H9 (cell line): ENCODE data around the gene LRRFIP1. TPM values are rescaled to one million over a fixed set of nuclear protein-coding genes. Genes with fewer than 3 reads are reported as not detected.

Experiments
- DNase-seq: peaks from one replicate; pipeline ENCODE4 v3.0.0-alpha.2; 2017
- H2AFZ ChIP-seq: one replicate; pipeline ENCODE4 v1.6.1; 2013; ENCODE audit warnings: mild to moderate bottlenecking, low read length, control low read depth, moderate library complexity
- H2AK5ac ChIP-seq: 2 replicates; pipeline ENCODE4 v1.6.1; 2013; ENCODE audit warnings: low read length, control low read depth, mixed read lengths; ENCODE audit not compliant: insufficient read length
- H2BK120ac ChIP-seq: one replicate; pipeline ENCODE4 v1.6.1; 2013; ENCODE audit warnings: low read depth, mild to moderate bottlenecking, low read length, control low read depth, inconsistent platforms; ENCODE audit not compliant: poor library complexity, severe bottlenecking
- H2BK12ac ChIP-seq: 2 replicates; pipeline ENCODE4 v1.6.1; 2013; ENCODE audit warnings: low read length, control low read depth, mixed read lengths, low read depth; ENCODE audit not compliant: insufficient read length
- H2BK15ac ChIP-seq: 2 replicates; pipeline ENCODE4 v1.6.1; 2013; ENCODE audit warnings: low read depth, low read length, control low read depth
- H2BK20ac ChIP-seq: one replicate; pipeline ENCODE4 v1.6.1; 2013; ENCODE audit warnings: low read depth, mild to moderate bottlenecking, low read length, control low read depth, inconsistent platforms; ENCODE audit not compliant: poor library complexity, severe bottlenecking
- H2BK5ac ChIP-seq: 2 replicates; pipeline ENCODE4 v1.6.1; 2013; ENCODE audit warnings: low read length, control low read depth, mixed read lengths; ENCODE audit not compliant: insufficient read length
- H3K14ac ChIP-seq: 2 replicates; pipeline ENCODE4 v1.6.1; 2013; ENCODE audit warnings: low read length, control low read depth; ENCODE audit not compliant: insufficient read depth
- H3K18ac ChIP-seq: 2 replicates; pipeline ENCODE4 v1.6.1; 2013; ENCODE audit warnings: low read depth, mild to moderate bottlenecking, mixed read lengths, low read length, control low read depth; ENCODE audit not compliant: insufficient read length
- H3K23ac ChIP-seq: 2 replicates; pipeline ENCODE4 v1.6.1; 2013; ENCODE audit warnings: low read length, control low read depth, mixed read lengths, low read depth; ENCODE audit not compliant: insufficient read length
- H3K23me2 ChIP-seq: 2 replicates; pipeline ENCODE4 v1.6.1; 2013; ENCODE audit warnings: low read depth, mild to moderate bottlenecking, mixed read lengths, low read length, control low read depth; ENCODE audit not compliant: insufficient read length, poor library complexity, severe bottlenecking
- H3K27ac ChIP-seq: 2 replicates; pipeline ENCODE4 v1.5.1; 2013; ENCODE audit warnings: low read length, control low read depth, mixed read lengths, low read depth; ENCODE audit not compliant: insufficient read length
- H3K27me3 ChIP-seq: 2 replicates; pipeline ENCODE4 v1.6.1; 2013; ENCODE audit warnings: low read length, control low read depth, inconsistent platforms; ENCODE audit not compliant: insufficient read depth
- H3K4ac ChIP-seq: 2 replicates; pipeline ENCODE4 v1.6.1; 2013; ENCODE audit warnings: low read depth, mild to moderate bottlenecking, control low read depth, inconsistent platforms, low read length, moderate library complexity
- H3K4me1 ChIP-seq: 2 replicates; pipeline ENCODE4 v1.6.1; 2013; ENCODE audit warnings: low read length, control low read depth, inconsistent platforms; ENCODE audit not compliant: insufficient read depth
- H3K4me2 ChIP-seq: 2 replicates; pipeline ENCODE4 v1.6.1; 2013; ENCODE audit warnings: low read length, control low read depth, mixed read lengths; ENCODE audit not compliant: insufficient read length, insufficient read depth
- H3K56ac ChIP-seq: 2 replicates; pipeline ENCODE4 v1.6.1; 2013; ENCODE audit warnings: low read depth, mild to moderate bottlenecking, mixed read lengths, low read length, control low read depth; ENCODE audit not compliant: insufficient read length
- H3K79me1 ChIP-seq: 2 replicates; pipeline ENCODE4 v1.6.1; 2013; ENCODE audit warnings: low read depth, mild to moderate bottlenecking, moderate library complexity, low read length, control low read depth, inconsistent platforms; ENCODE audit not compliant: insufficient read depth, poor library complexity, severe bottlenecking
- H3K79me2 ChIP-seq: 2 replicates; pipeline ENCODE4 v1.6.1; 2013; ENCODE audit warnings: low read length, control low read depth, inconsistent platforms; ENCODE audit not compliant: insufficient read depth
- H3K9ac ChIP-seq: 2 replicates; pipeline ENCODE4 v1.6.1; 2013; ENCODE audit warnings: low read length, control low read depth, mixed read lengths; ENCODE audit not compliant: insufficient read length; ENCODE audit errors: extremely low read depth
- H3K9me3 ChIP-seq: one replicate; pipeline ENCODE4 v1.6.1; 2013; ENCODE audit warnings: low read depth, low read length, inconsistent platforms; ENCODE audit not compliant: control insufficient read depth
- H3T11ph ChIP-seq: one replicate; pipeline ENCODE4 v1.6.1; 2013; ENCODE audit warnings: mild to moderate bottlenecking, low read length, control low read depth, inconsistent platforms
- H4K20me1 ChIP-seq: one replicate; pipeline ENCODE4 v1.6.1; 2013; ENCODE audit not compliant: control insufficient read depth, insufficient read length, insufficient read depth
- H4K5ac ChIP-seq: 2 replicates; pipeline ENCODE4 v1.6.1; 2013; ENCODE audit warnings: low read depth, mild to moderate bottlenecking, mixed read lengths, low read length, control low read depth; ENCODE audit not compliant: insufficient read length
- H4K8ac ChIP-seq: replicated peaks from 2 replicates; pipeline ENCODE4 v1.6.1; 2013; ENCODE audit warnings: low read length, control low read depth, mixed read lengths, low read depth; ENCODE audit not compliant: insufficient read length
- H4K91ac ChIP-seq: 2 replicates; pipeline ENCODE4 v1.6.1; 2013; ENCODE audit warnings: low read depth, mild to moderate bottlenecking, moderate library complexity, mixed read lengths, low read length, control low read depth; ENCODE audit not compliant: insufficient read length
- H3K27ac Mint-ChIP-seq, 3 experiments: 2 replicates in 2 of 3; 3 replicates in 1 of 3; pipeline ENCODE4 v1.8.0; 2020 to 2021; ENCODE audit warnings: mixed read lengths in 3 of 3, mild to moderate bottlenecking in 1 of 3, moderate library complexity in 1 of 3
- H3K27me3 Mint-ChIP-seq: 2 replicates; pipeline ENCODE4 v1.8.0; 2021; ENCODE audit warnings: low read depth, mild to moderate bottlenecking, moderate library complexity, mixed read lengths
- H3K36me3 Mint-ChIP-seq, 3 experiments: 2 replicates in 2 of 3; 3 replicates in 1 of 3; pipeline ENCODE4 v1.8.0; 2020 to 2021; ENCODE audit warnings: low read depth in 3 of 3, mixed read lengths in 3 of 3; ENCODE audit not compliant: insufficient read depth in 1 of 3
- H3K4me1 Mint-ChIP-seq, 2 experiments: 2 replicates each; pipeline ENCODE4 v1.8.0; 2020; ENCODE audit warnings: mixed read lengths in 2 of 2
- H3K4me3 Mint-ChIP-seq, 2 experiments: 2 replicates in 1 of 2; 3 replicates in 1 of 2; pipeline ENCODE4 v1.8.0; 2020 to 2021; ENCODE audit warnings: mild to moderate bottlenecking in 2 of 2, mixed read lengths in 2 of 2, moderate library complexity in 1 of 2
- H3K9me3 Mint-ChIP-seq, 2 experiments: 2 replicates in 1 of 2; 3 replicates in 1 of 2; pipeline ENCODE4 v1.8.0; 2020; ENCODE audit warnings: mild to moderate bottlenecking in 2 of 2, mixed read lengths in 2 of 2, moderate library complexity in 1 of 2
- WGBS: extraction: QIAGEN DNeasy Blood & Tissue Kit; methylation state at CpG from one replicate; pipeline ENCODE4 v1.1.7; 2013; ENCODE audit warnings: missing lambda C conversion rate, low lambda C conversion rate, mixed read lengths; ENCODE audit not compliant: insufficient read length; ENCODE audit errors: extremely low coverage; 5-methylcytosine and 5-hydroxymethylcytosine counted together
- total RNA-seq: library from RNA; stranded (reverse); gene quantifications from 2 replicates; pipeline ENCODE4 v1.2.1, GENCODE V29; 2021
- TF ChIP-seq, protein P1 (sequence below): fragments of 200-600 bp; sonication (generic); conservative IDR thresholded peaks from 3 replicates; pipeline ENCODE4 v1.8.0; 2021; ENCODE audit warnings: antibody characterized with exemption, mild to moderate bottlenecking

Gene LRRFIP1
- total RNA-seq, 1 experiment from 2014 or later, result 38.5 TPM

DNA sequence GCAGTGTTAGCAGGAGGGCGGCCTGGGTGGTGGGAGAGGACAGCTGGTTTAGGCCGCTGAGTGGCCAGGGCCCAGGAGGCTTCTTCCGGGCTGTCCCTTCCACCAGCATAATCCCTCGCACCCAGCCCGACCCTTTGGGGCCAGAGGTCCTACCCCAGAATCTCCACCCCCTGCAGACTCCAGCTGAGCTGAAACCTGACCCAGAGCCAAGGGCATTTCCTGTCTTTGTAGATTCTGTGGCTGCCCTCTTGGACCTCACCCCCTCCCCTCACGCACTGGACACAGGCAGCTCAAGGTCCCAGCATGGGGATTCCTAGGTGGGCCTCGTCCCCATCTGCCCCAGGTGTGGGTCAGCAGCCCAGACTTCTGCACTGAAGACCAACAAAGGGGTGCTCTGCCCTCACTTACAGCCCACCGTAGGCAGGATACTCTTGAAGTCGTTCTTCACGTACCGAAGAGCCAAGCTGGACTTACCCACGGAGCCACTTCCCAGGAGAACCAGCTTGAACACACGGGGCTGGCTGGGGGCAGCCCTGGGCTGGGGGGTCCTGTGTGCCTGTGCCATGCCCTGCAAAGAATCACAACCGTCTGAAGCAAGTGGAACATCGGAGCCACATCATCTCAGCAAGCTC is 41.7 kb upstream of the LRRFIP1 start:
- Histone ChIP-seq H2BK12ac (no peak overlapping the region), H3K4me2 (no peak overlapping the region), H3K56ac (no peak overlapping the region), H3K14ac (no peak overlapping the region), H3K79me1 (peaks cover 5% of the 10 kb centered on the region), H4K91ac (no peak overlapping the region), H2BK20ac (no peak overlapping the region), H3K27me3 (no peaks in the 10 kb centered on the region), H3K9me3 (no peaks in the 10 kb centered on the region), H3K23ac (no peak overlapping the region), H2BK120ac (no peak overlapping the region), H3K4me1 (peaks cover 9% of the 10 kb centered on the region; the same call in 1 of the 2 replicates), H4K20me1 (no peaks in the 10 kb centered on the region), H3T11ph (no peak overlapping the region), H4K5ac (no peak overlapping the region), H2AK5ac (no peak overlapping the region), H3K9ac (no peak overlapping the region), H2BK5ac (no peak overlapping the region), H2BK15ac (no peak overlapping the region), H3K27ac (no peak overlapping the region), H4K8ac (no peak overlapping the region), H3K18ac (no peak overlapping the region), H3K79me2 (peaks cover 37% of the 10 kb centered on the region; the same call in 1 of the 2 replicates), H3K4ac (no peak overlapping the region), H2AFZ (no peak overlapping the region), H3K23me2 (peaks cover 4% of the 10 kb centered on the region)
- Mint-ChIP-seq H3K9me3 (0 out of 5 replicates have a peak, but pooled peaks cover 0 to 4% of the 10 kb centered on the region in 2 experiments), H3K4me1 (peaks cover 64 to 76% of the 10 kb centered on the region in 2 experiments), H3K27ac (0 out of 7 replicates have a peak overlapping the region, but pooled peaks of 1 of the 3 experiments have one; percentile 81), H3K4me3 (no peak overlapping the region), H3K36me3 (peaks cover 4 to 14% (median 11%) of the 10 kb centered on the region in 3 experiments), H3K27me3 (no peaks in the 10 kb centered on the region)
- DNase-seq, result no peak
- no CpG with 5 or more reads among the region's 15 CpGs for WGBS
- TF ChIP-seq, protein P1, sequence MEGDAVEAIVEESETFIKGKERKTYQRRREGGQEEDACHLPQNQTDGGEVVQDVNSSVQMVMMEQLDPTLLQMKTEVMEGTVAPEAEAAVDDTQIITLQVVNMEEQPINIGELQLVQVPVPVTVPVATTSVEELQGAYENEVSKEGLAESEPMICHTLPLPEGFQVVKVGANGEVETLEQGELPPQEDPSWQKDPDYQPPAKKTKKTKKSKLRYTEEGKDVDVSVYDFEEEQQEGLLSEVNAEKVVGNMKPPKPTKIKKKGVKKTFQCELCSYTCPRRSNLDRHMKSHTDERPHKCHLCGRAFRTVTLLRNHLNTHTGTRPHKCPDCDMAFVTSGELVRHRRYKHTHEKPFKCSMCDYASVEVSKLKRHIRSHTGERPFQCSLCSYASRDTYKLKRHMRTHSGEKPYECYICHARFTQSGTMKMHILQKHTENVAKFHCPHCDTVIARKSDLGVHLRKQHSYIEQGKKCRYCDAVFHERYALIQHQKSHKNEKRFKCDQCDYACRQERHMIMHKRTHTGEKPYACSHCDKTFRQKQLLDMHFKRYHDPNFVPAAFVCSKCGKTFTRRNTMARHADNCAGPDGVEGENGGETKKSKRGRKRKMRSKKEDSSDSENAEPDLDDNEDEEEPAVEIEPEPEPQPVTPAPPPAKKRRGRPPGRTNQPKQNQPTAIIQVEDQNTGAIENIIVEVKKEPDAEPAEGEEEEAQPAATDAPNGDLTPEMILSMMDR, result no peak
